ENCODE measurements around the gene FAM83E. TPM values are rescaled to one million over a fixed set of nuclear protein-coding genes. Genes with fewer than 3 reads are reported as not detected.

The FAM83E gene
- polyA plus RNA-seq, 2 of the 4 experiments (the other 2 are of a cell fraction): 0.16 to 0.41 TPM

GRCh38 chr19:48595171-48595570 is 19.7 kb downstream of the FAM83E start:
- CTCF ChIA-PET: interaction anchor here (0.9 to 14.4 kb wide), 8 partner anchors 8 to 256 kb away, joined by 3 to 396 read pairs (median 8); partner anchors contain the start of genes FAM83E and SPACA4

GRCh38 chr19:48591021-48591420 is 23.9 kb downstream of the FAM83E start:
- Histone ChIP-seq H3K4me3 (no peak overlapping the region), H3K27ac (peak overlapping the region in 1 of 2 experiments; percentile 1; a peak in 1 of 6 replicates), H3K9me3 (no peaks in the 10 kb centered on the region), H3K4me1 (peaks cover 6% of the 10 kb centered on the region), H3K4me2 (no peak overlapping the region)
- CTCF ChIA-PET: interaction anchor here (0.6 to 21.8 kb wide), 10 partner anchors 18 to 854 kb away, joined by 3 to 618 read pairs (median 84); partner anchors contain the start of genes FAM83E, GRWD1 and SPACA4
- POLR2A ChIA-PET: no interaction called here
- WGBS (ENCODE audit: missing lambda C conversion rate): 77% methylated on average over 5 of the region's 5 CpGs
- FAIRE-seq (no peak), DNase-seq (ENCODE audit: low read depth in 1 of 2, low spot score in 1 of 2) (peak in 1 of 2 experiments; percentile 68), ATAC-seq (peak; percentile 42 to 49; a peak in 3 of 6 replicates)
- TF ChIP-seq RAD21 (conservative IDR thresholded peaks at IDR 0.05 in 1 of 2, IDR thresholded peaks at IDR 0.05 in 1 of 2): peak in 1 of 2 experiments; percentile 20; a peak in 1 of 5 replicates
- TF ChIP-seq ZSCAN20 (CRISPR knock-in tag; IDR thresholded peaks at IDR 0.05): no peak

More at GRCh38 chr19:48595171-48595570, 19.7 kb downstream of the FAM83E start:
- TF ChIP-seq REST (IDR thresholded peaks at IDR 0.05) (no peak), ZFP36 (IDR thresholded peaks at IDR 0.05; ENCODE audit: borderline replicate concordance, partially characterized antibody) (peak; percentile 36)
- no peaks in the 10 kb centered on the region for H3K9me3 ChIP-seq
- no peak overlapping the region for H3K4me3 ChIP-seq
- FAIRE-seq (no peak), DNase-seq (ENCODE audit: low read depth in 1 of 2, low spot score in 1 of 2) (no peak), ATAC-seq (no peak)
- no peak overlapping the region for H3K27ac ChIP-seq
- no peaks in the 10 kb centered on the region for H3K4me1 ChIP-seq
- WGBS (ENCODE audit: missing lambda C conversion rate): 90% methylated on average over 9 of the region's 9 CpGs
- no peak overlapping the region for H3K4me2 ChIP-seq
- POLR2A ChIA-PET: interaction anchor here (0.5 to 2.2 kb wide), 3 partner anchors 24 to 138 kb away, joined by 4 to 10 read pairs (median 5); partner anchors contain the start of genes RPL18 and SPHK2

GRCh38 chr19:48588670-48589401 is 26.0 kb downstream of the FAM83E start:
- ATAC-seq: peak; percentile 84 to 85
- Histone ChIP-seq H3K27ac (peak overlapping the region; percentile 58 to 85), H3K9me3 (no peaks in the 10 kb centered on the region), H3K4me3 (peak overlapping the region; percentile 27), H3K4me2 (peak overlapping the region; percentile 64), H3K4me1 (peaks cover 9% of the 10 kb centered on the region)
- FAIRE-seq: peak; percentile 32
- 3% methylated on average over 34 of the region's 36 CpGs for WGBS (ENCODE audit: missing lambda C conversion rate)
- DNase-seq (ENCODE audit: low read depth in 1 of 2, low spot score in 1 of 2): peak; percentile 90 to 93
- CTCF ChIA-PET: interaction anchor here (0.6 to 21.8 kb wide), 42 partner anchors 9 to 413 kb away, joined by 3 to 618 read pairs (median 5); partner anchors contain the start of genes FAM83E, GRWD1, KDELR1 and LMTK3
- POLR2A ChIA-PET: interaction anchor here (0.6 to 2.0 kb wide), 9 partner anchors 20 to 225 kb away, joined by 3 to 11 read pairs (median 5); partner anchors contain the start of genes RPL18, SPHK2, SYNGR4 and TMEM143
- TF ChIP-seq FOSL2 (IDR thresholded peaks at IDR 0.05) (no peak), FOSL2 (CRISPR knock-in tag; IDR thresholded peaks at IDR 0.05) (peak; percentile 66), TFCP2L1 (CRISPR knock-in tag; IDR thresholded peaks at IDR 0.05) (no peak), E2F6 (IDR thresholded peaks at IDR 0.05; ENCODE audit: borderline replicate concordance, low read depth) (peak; percentile 69), SMC3 (IDR thresholded peaks at IDR 0.05) (peak; percentile 97), FOXS1 (CRISPR knock-in tag; IDR thresholded peaks at IDR 0.05) (no peak), HES2 (IDR thresholded peaks at IDR 0.05) (no peak), JUNB (IDR thresholded peaks at IDR 0.05) (no peak), ZC3H11A (IDR thresholded peaks at IDR 0.05) (no peak), NPAS2 (CRISPR knock-in tag; IDR thresholded peaks at IDR 0.05; ENCODE audit: borderline replicate concordance) (no peak), CHD2 (IDR thresholded peaks at IDR 0.05; ENCODE audit: low read length, partially characterized antibody) (no peak), HOXB5 (CRISPR knock-in tag; IDR thresholded peaks at IDR 0.05) (peak; percentile 78), PHF8 (IDR thresholded peaks at IDR 0.05; ENCODE audit: borderline replicate concordance, low read depth) (peak; percentile 18; the same call in 1 of the 2 replicates), EHMT2 (IDR thresholded peaks at IDR 0.05; ENCODE audit: low read depth) (no peak), CBX8 (IDR thresholded peaks at IDR 0.05) (no peak), RFX5 (IDR thresholded peaks at IDR 0.05) (0 out of 2 replicates have a peak, but pooled peaks have one; percentile 29), MAX (IDR thresholded peaks at IDR 0.05) (peak; percentile 91), ESRRA (IDR thresholded peaks at IDR 0.05; ENCODE audit: borderline replicate concordance, low read length) (peak; percentile 14; the same call in 1 of the 2 replicates), HDAC2 (IDR thresholded peaks at IDR 0.05) (peak; percentile 98), RCOR1 (IDR thresholded peaks at IDR 0.05; ENCODE audit: low read depth, low read length) (peak; percentile 98), RAD21 (conservative IDR thresholded peaks at IDR 0.05 in 1 of 2, IDR thresholded peaks at IDR 0.05 in 1 of 2) (peak; percentile 78 to 87), HOXA7 (CRISPR knock-in tag; IDR thresholded peaks at IDR 0.05) (0 out of 2 replicates have a peak, but pooled peaks have one; percentile 60), USF2 (IDR thresholded peaks at IDR 0.05) (no peak), POLR2AphosphoS2 (conservative IDR thresholded peaks at IDR 0.05; ENCODE audit: low read length) (no peak)
